Measurements from ENCODE around the gene TRIP13. TPM values are rescaled to one million over a fixed set of nuclear protein-coding genes. Genes with fewer than 3 reads are reported as not detected.

TRIP13 gene
- total and polyA plus RNA-seq, 2 experiments from 2014 or later: 10.4 to 12.4 TPM

DNA sequence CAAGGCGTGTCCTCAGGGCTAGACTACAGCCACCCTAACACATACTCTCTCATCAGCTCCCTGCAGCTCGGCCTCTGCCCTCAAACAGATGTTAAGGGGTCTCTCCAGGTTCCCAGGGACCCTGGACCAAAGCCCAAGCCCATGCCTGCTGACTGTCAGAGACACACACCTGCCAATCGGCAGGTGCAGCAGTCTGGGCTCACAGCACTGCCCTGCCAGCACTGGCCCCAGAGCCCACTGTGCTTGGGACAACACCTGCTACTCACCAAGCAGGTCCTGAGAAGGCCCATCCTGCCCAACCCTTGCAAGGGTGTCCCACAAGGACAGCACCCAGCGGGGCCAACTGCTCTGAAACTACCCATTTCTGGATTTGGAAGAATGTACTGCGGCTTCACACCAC lies 21.7 kb upstream of the TRIP13 start:
- TF ChIP-seq, protein P1, sequence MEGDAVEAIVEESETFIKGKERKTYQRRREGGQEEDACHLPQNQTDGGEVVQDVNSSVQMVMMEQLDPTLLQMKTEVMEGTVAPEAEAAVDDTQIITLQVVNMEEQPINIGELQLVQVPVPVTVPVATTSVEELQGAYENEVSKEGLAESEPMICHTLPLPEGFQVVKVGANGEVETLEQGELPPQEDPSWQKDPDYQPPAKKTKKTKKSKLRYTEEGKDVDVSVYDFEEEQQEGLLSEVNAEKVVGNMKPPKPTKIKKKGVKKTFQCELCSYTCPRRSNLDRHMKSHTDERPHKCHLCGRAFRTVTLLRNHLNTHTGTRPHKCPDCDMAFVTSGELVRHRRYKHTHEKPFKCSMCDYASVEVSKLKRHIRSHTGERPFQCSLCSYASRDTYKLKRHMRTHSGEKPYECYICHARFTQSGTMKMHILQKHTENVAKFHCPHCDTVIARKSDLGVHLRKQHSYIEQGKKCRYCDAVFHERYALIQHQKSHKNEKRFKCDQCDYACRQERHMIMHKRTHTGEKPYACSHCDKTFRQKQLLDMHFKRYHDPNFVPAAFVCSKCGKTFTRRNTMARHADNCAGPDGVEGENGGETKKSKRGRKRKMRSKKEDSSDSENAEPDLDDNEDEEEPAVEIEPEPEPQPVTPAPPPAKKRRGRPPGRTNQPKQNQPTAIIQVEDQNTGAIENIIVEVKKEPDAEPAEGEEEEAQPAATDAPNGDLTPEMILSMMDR (IDR thresholded peaks at IDR 0.05; ENCODE audit: low read depth, low read length): no peak
- DNase-seq (ENCODE audit: low read depth in 1 of 2, low spot score in 1 of 2): no peak
- H3K36me3 ChIP-seq: peaks cover 46% of the 10 kb centered on the region

DNA sequence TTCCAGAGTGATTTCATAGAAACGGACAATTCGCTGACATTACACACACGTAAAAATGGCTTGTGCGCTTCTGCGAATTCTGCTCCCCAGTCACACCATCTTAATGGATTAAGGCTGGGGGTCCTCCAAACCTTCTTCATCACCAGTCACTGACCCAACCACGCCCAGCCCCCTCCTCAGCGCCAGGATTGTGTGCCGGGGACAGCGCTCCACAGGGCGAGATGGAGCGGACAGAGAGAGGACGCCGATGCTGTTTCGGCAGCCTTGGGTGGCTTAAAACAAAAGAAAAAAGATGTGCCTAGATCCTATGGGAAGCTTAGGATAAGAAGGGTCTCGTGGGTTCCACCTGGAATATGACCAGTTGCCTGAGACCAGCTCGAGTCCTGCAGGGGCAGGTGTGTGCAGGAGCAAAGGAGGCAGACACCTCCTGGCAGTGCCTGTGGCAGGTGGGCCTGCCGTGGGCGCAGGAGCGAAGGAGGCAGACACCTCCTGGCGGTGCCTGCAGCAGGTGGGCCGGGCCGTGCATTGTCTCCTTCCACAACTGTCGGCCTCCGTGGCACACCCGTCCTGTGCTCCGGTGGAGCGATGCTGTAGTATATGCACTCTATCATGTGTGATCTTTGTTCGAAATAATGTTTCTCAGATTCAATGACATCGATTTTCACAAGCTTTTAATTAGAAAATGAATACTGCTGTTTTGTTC lies 20.9 kb upstream of the TRIP13 start:
- Histone ChIP-seq H3K27ac (no peak overlapping the region), H3K9me3 (ENCODE audit: low read depth) (no peaks in the 10 kb centered on the region), H3K36me3 (peaks cover 50% of the 10 kb centered on the region), H3K27me3 (no peaks in the 10 kb centered on the region), H3K4me3 (no peak overlapping the region), H3K4me1 (ENCODE audit: low read depth) (no peaks in the 10 kb centered on the region)
- TF ChIP-seq, protein P1 (IDR thresholded peaks at IDR 0.05; ENCODE audit: low read depth, low read length): no peak
- DNase-seq (ENCODE audit: low read depth in 1 of 2, low spot score in 1 of 2): no peak

More for the DNA sequence above, 21.7 kb upstream of the TRIP13 start:
- Histone ChIP-seq H3K27me3 (no peaks in the 10 kb centered on the region), H3K9me3 (ENCODE audit: low read depth) (no peaks in the 10 kb centered on the region), H3K27ac (no peak overlapping the region), H3K4me3 (no peak overlapping the region), H3K4me1 (ENCODE audit: low read depth) (no peaks in the 10 kb centered on the region)

DNA sequence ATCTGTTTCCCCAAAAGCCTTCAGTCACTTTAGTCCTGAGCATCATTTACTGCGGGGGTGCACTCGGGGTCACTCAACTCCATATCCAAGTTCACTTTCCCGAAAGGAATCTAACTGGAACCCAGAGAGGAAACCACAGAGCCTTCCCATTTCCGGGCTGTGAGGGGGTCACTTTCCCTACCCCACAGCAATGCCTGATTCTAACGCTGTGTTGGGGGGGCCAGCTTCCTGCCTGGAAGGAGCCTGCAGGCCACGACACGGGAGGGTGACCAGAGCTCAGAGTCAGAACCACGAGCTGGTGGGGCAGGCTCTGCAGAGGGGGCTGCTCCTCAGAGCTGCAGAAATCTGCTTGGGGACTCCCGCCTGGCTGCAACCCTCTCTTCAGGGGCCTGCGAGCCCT lies 20.4 kb upstream of the TRIP13 start:
- Histone ChIP-seq H3K9me3 (ENCODE audit: low read depth) (no peaks in the 10 kb centered on the region), H3K4me3 (no peak overlapping the region), H3K27ac (no peak overlapping the region), H3K4me1 (ENCODE audit: low read depth) (no peaks in the 10 kb centered on the region), H3K36me3 (peaks cover 53% of the 10 kb centered on the region), H3K27me3 (no peaks in the 10 kb centered on the region)
- TF ChIP-seq, protein P1 (IDR thresholded peaks at IDR 0.05; ENCODE audit: low read depth, low read length): no peak
- DNase-seq (ENCODE audit: low read depth in 1 of 2, low spot score in 1 of 2): no peak

DNA sequence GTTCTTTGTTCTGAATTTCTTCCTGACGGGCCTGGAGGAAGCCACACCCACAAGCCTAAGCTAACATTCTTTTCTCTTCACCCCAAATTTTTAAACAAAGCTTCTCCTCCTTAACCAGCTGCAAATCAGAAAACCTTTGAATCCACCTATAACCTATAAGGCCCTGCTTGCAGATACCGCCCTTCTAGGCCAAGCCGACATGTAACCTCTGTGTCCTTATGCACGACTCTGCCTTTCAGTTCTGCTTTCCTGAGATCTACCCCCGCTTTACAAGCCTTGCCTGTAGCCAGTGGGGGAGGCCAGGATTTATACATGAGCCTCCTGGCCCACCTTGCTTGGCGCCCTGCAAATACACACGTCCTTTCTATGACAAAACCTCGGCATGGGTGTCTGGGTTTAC lies 19.4 kb upstream of the TRIP13 start:
- Histone ChIP-seq H3K9me3 (ENCODE audit: low read depth) (no peaks in the 10 kb centered on the region), H3K4me1 (ENCODE audit: low read depth) (no peaks in the 10 kb centered on the region), H3K4me3 (no peak overlapping the region), H3K27ac (no peak overlapping the region), H3K36me3 (peaks cover 54% of the 10 kb centered on the region), H3K27me3 (no peaks in the 10 kb centered on the region)
- TF ChIP-seq, protein P1 (IDR thresholded peaks at IDR 0.05; ENCODE audit: low read depth, low read length): no peak
- DNase-seq (ENCODE audit: low read depth in 1 of 2, low spot score in 1 of 2): no peak

DNA sequence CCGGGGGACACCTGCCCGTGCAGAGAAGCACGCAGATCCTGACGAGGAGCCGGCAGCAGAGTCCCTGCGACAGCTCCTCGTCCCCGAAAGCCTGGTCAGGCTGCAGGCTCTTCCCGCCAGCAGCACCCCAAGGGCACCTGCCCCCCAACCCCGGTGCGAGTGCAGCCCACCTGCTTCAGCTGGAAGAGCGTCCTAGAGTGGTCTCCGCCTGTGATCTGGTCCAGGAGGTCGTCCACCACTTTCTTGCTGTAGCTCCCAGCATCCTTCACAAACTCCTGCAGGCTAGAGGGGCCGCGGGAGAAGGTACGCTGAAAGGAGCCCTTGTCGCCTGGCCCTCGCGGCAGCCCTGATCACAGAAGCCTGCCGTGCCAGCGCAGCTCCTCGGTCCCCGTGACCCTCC lies 16.8 kb upstream of the TRIP13 start:
- no peak overlapping the region for H3K27ac ChIP-seq
- H3K4me3 ChIP-seq: no peak overlapping the region
- TF ChIP-seq, protein P1 (IDR thresholded peaks at IDR 0.05; ENCODE audit: low read depth, low read length): no peak
- no peak for DNase-seq (ENCODE audit: low read depth in 1 of 2, low spot score in 1 of 2)
- H3K27me3 ChIP-seq: no peaks in the 10 kb centered on the region
- H3K9me3 ChIP-seq (ENCODE audit: low read depth): no peaks in the 10 kb centered on the region
- no peaks in the 10 kb centered on the region for H3K4me1 ChIP-seq (ENCODE audit: low read depth)
- H3K36me3 ChIP-seq: peaks cover 31% of the 10 kb centered on the region

Measured in cardiac muscle cell (in vitro differentiated cells and primary cell).